Activated CD4-positive, alpha-beta T cell treated with anti-CD3 and anti-CD28 coated beads for 36 hours (primary cell): ENCODE results near the gene PNPLA6. TPM values are rescaled to one million over a fixed set of nuclear protein-coding genes. Genes with fewer than 3 reads are reported as not detected.
"Not testable (repeated sequence)": the region's sequence is repeated elsewhere in the genome, so short reads cannot be mapped to it uniquely, and the experiment has no call there.

ENCODE experiments used
- ATAC-seq: fragments of 200-7000 bp; cut with Tn5 transposase; one replicate; pipeline ENCODE4 v1.10.0; 2021; ENCODE audit warnings: mild to moderate bottlenecking, moderate library complexity
- CTCF ChIA-PET: fragments of 350-600 bp; sonication (Branson Sonifier 250); formaldehyde crosslinking; loops from one replicate; lab custom pipeline; 2021; ENCODE audit warnings: antibody characterized with exemption; lab: Charles Lee
- POLR2A ChIA-PET: fragments of 350-600 bp; sonication (Branson Sonifier 250); formaldehyde crosslinking; loops from one replicate; lab custom pipeline; 2021; ENCODE audit warnings: antibody characterized with exemption, inconsistent platforms; lab: Charles Lee
- DNase-seq: peaks from one replicate; pipeline ENCODE4 v3.0.0-alpha.2; 2020
- H3K27ac Mint-ChIP-seq: one replicate; pipeline ENCODE4 v1.8.0; 2021; ENCODE audit warnings: mixed read lengths
- H3K27me3 Mint-ChIP-seq: one replicate; pipeline ENCODE4 v1.8.0; 2021; ENCODE audit warnings: mixed read lengths
- H3K36me3 Mint-ChIP-seq: one replicate; pipeline ENCODE4 v1.8.0; 2021; ENCODE audit warnings: low read depth, mixed read lengths
- H3K4me1 Mint-ChIP-seq: one replicate; pipeline ENCODE4 v1.8.0; 2021; ENCODE audit warnings: mixed read lengths
- H3K4me3 Mint-ChIP-seq: one replicate; pipeline ENCODE4 v1.8.0; 2021; ENCODE audit warnings: mild to moderate bottlenecking, moderate library complexity, mixed read lengths
- H3K9me3 Mint-ChIP-seq: one replicate; pipeline ENCODE4 v1.8.0; 2021; ENCODE audit warnings: low read depth, mixed read lengths
- intact Hi-C, 2 experiments: fragments of 100-400 bp; cut with DNase I in 1 of 2; cut with micrococcal nuclease in 1 of 2; formaldehyde crosslinking; loops; one replicate each; pipeline versions ENCODE4 v1.14.2 to v1.15.1; 2022 to 2024; cut with DNase I, micrococcal nuclease
- total RNA-seq, 2 experiments: library from RNA; stranded (reverse); gene quantifications; one replicate each; pipeline ENCODE4 v1.2.3, GENCODE V29; 2021

Gene PNPLA6
- total RNA-seq, 2 experiments from 2014 or later, result 82.2 to 108 TPM

DNA sequence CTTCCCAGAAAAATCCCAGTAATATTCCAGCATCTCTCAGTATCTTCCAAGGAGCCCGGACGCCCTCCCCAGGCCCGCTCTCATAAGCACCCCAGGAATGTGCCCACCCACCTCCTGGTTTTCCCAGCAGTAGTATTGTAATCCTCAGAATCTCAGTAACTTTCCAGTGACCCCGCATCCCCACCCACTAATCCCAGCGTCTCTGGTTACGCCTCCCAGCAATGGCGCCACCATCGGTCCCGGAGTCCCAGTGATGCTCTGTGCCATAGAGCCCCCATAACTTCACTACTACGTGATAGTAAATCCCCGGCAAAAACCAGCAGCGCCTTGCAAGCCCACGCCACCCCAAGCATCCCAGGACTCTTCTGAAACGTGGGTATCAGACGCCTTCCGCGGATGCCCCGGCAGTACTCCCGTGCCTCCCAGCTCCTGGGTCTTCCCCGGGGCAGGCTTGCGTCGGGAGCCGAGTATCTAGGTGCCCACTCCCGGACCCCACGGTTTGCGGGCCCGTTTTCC lies 928 bp upstream of the PNPLA6 start:
- CTCF ChIA-PET, result interaction anchor here (1.0 to 2.2 kb wide), 5 partner anchors 13 to 185 kb away, joined by 3 to 7 read pairs (median 3); partner anchors contain the start of gene TRAPPC5
- intact Hi-C loops, result loop anchor here (1.0 to 10.0 kb wide), 17 partner anchors 12 to 1170 kb away; partner anchors contain the start of genes MCOLN1 (in 2 of the 2), CLPP (in 1 of the 2), GPR108 (in 1 of the 2) and MAP2K7 (in 1 of the 2)
- POLR2A ChIA-PET, result interaction anchor here (0.9 kb wide), 1 partner anchor 13 kb away, joined by 3 read pairs; no protein-coding TSS in a partner anchor
- no peaks in the 10 kb centered on the region for H3K9me3 Mint-ChIP-seq
- H3K4me3 Mint-ChIP-seq, result peak overlapping the region; percentile 91
- H3K36me3 Mint-ChIP-seq, result peaks cover 10% of the 10 kb centered on the region
- H3K27me3 Mint-ChIP-seq, result no peaks in the 10 kb centered on the region
- DNase-seq, result peak; percentile 66
- H3K4me1 Mint-ChIP-seq, result peaks cover 20% of the 10 kb centered on the region
- peak; percentile 16 for ATAC-seq
- peak overlapping the region; percentile 84 for H3K27ac Mint-ChIP-seq

DNA sequence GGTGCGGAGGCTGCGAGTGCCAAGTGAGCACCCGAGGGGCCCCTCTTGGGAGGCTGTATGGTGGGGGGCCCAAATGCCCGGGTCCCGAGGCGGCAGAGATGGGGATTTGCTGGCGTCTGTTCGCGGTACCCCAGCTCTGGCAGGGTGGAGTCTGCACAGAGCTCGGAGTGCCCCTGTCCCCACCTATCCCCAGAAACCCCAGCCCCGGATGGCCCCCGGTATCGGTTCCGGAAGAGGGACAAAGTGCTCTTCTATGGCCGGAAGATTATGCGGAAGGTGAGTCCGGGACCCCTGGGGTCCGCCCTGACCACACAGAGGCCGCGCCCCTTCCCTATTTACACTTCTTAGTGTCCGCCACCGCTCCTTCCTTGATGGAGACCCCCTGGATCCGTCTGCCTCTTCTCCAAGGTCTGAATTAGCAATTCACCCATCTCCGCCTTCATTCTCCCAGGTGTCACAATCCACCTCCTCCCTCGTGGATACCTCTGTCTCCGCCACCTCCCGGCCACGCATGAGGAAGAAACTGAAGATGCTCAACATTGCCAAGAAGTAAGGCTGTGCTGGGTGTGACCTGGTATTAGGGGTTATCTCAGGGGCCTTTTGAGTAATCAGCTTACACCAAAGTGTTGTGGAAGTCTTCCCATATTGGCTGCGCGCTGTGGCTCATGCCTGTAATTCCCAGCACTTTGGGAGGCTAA lies 630 bp downstream of the PNPLA6 start:
- ATAC-seq (no peak), DNase-seq (no peak)
- H3K36me3 Mint-ChIP-seq, result peaks cover 12% of the 10 kb centered on the region
- ChIA-PET CTCF (interaction anchor here (1.3 to 2.2 kb wide), 2 partner anchors 15 to 32 kb away, joined by 6 to 7 read pairs; no protein-coding TSS in a partner anchor), POLR2A (interaction anchor here (0.5 kb wide), 1 partner anchor 143 kb away, joined by 4 read pairs; no protein-coding TSS in a partner anchor)
- peaks cover 20% of the 10 kb centered on the region for H3K4me1 Mint-ChIP-seq
- no peaks in the 10 kb centered on the region for H3K9me3 Mint-ChIP-seq
- H3K27ac Mint-ChIP-seq, result peak overlapping the region; percentile 73
- intact Hi-C loops, result loop anchor here (1.0 to 10.0 kb wide), 14 partner anchors 15 to 1171 kb away; partner anchors contain the start of genes CLPP (in 1 of the 2), MAP2K7 (in 1 of the 2), PET100 (in 1 of the 2) and PEX11G (in 1 of the 2)
- peak overlapping the region; percentile 91 for H3K4me3 Mint-ChIP-seq
- H3K27me3 Mint-ChIP-seq, result no peaks in the 10 kb centered on the region

DNA sequence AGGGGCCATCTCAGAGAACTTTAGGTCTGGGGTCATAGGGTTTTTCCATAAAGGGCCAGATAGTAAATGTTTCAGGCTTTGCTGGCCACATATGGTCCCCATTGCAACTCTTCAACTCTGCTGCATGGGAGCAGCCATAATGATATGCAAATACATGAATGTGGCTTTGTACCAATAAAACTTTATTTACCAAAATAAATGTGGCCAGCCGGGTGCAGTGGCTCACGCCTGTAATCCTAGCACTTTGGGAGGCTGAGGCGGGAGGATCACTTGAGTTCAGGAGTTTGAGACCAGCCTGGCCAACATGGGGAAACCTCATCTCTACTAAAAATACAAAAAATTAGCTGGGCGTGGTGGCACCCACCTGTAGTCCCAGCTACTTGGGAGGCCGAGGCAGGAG lies 3.5 kb downstream of the PNPLA6 start:
- H3K27me3 Mint-ChIP-seq, H3K9me3 Mint-ChIP-seq, H3K27ac Mint-ChIP-seq, ATAC-seq, POLR2A ChIA-PET, H3K4me3 Mint-ChIP-seq, DNase-seq, CTCF ChIA-PET: not testable (repeated sequence)
- Mint-ChIP-seq H3K36me3 (peaks cover 25% of the 10 kb centered on the region), H3K4me1 (peaks cover 13% of the 10 kb centered on the region)
- intact Hi-C loops, result loop anchor here (10.0 kb wide), 2 partner anchors 184 to 1174 kb away; partner anchors contain the start of gene CLPP (in 1 of the 2)

DNA sequence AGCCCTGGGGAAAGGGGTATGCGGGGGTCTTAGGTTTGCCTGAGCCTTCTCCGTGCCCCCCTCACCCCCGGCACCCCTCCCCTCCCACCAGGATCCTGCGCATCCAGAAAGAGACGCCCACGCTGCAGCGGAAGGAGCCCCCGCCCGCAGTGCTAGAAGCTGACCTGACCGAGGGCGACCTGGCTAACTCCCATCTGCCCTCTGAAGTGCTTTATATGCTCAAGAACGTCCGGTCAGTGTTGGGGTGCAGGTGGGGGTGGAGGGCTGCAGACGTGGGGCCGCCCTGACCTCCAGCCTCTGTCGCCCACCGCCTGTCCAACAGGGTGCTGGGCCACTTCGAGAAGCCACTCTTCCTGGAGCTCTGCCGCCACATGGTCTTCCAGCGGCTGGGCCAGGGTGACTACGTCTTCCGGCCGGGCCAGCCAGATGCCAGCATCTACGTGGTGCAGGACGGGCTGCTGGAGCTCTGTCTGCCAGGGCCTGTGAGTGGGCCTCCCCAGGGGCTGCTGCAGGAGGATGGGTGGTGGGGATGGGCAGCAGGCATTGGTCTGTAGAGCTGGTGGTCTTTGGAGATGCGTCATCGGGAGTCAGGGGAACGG lies 4.4 kb downstream of the PNPLA6 start:
- ChIA-PET CTCF (no interaction called here), POLR2A (no interaction called here)
- intact Hi-C loops, result loop anchor here (10.0 kb wide), 2 partner anchors 185 to 1175 kb away; partner anchors contain the start of gene CLPP (in 1 of the 2)
- Mint-ChIP-seq H3K36me3 (peaks cover 27% of the 10 kb centered on the region), H3K27ac (no peak overlapping the region), H3K4me1 (peaks cover 15% of the 10 kb centered on the region), H3K4me3 (no peak overlapping the region), H3K27me3 (no peaks in the 10 kb centered on the region), H3K9me3 (no peaks in the 10 kb centered on the region)
- no peak for ATAC-seq
- DNase-seq, result no peak

DNA sequence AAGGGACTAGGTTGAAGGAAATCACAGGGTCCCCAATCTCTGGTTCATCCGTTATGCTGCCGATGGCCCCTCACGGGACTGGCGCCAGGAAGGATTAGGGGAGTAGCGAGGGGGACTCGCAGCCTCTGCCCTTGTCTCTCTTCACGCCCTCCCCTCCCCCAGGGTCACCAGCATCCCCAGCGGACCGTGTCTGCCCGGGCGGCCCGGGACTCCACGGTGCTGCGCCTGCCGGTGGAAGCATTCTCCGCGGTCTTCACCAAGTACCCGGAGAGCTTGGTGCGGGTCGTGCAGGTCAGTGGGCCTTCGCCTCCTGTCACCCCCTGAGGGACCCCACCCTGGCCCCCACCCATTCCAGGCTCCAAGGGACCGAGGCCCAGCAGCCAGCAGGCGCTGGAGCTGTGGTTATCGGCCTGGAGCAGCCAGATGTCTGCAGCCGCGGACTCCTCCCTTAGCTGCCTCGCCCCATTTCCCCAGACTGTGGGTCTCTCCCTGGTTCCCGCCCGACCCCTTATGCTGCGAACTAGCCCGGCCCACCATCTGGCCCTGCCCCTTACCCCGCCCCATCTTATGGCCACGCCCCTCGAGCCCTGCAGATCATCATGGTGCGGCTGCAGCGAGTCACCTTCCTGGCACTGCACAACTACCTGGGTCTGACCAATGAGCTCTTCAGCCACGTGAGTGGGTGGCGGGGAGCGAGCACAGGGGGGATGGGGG lies 5.4 kb downstream of the PNPLA6 start:
- intact Hi-C loops, result no loop called here
- ATAC-seq (peak; percentile 82), DNase-seq (peak; percentile 72)
- H3K27me3 Mint-ChIP-seq, result no peaks in the 10 kb centered on the region
- ChIA-PET CTCF (interaction anchor here (1.1 kb wide), 1 partner anchor 83 kb away, joined by 4 read pairs; no protein-coding TSS in a partner anchor), POLR2A (no interaction called here)
- peaks cover 26% of the 10 kb centered on the region for H3K36me3 Mint-ChIP-seq
- no peaks in the 10 kb centered on the region for H3K9me3 Mint-ChIP-seq
- no peak overlapping the region for H3K4me3 Mint-ChIP-seq
- peaks cover 22% of the 10 kb centered on the region for H3K4me1 Mint-ChIP-seq
- no peak overlapping the region for H3K27ac Mint-ChIP-seq

DNA sequence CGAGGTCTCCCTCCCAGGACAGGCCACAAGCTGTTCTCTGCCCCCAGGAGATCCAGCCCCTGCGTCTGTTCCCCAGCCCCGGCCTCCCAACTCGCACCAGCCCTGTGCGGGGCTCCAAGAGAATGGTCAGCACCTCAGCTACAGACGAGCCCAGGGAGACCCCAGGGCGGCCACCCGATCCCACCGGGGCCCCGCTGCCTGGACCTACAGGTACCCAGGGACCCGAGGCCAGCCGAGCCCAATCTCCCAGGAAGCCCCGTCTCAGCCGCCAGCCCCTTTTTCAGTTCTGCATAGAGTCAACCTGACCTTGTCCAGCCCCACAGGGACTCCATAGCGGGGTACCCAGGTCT lies 5.9 kb downstream of the PNPLA6 start:
- ATAC-seq (no peak), DNase-seq (no peak)
- H3K27me3 Mint-ChIP-seq, result no peaks in the 10 kb centered on the region
- peaks cover 28% of the 10 kb centered on the region for H3K36me3 Mint-ChIP-seq
- intact Hi-C loops, result no loop called here
- no peak overlapping the region for H3K27ac Mint-ChIP-seq
- peaks cover 23% of the 10 kb centered on the region for H3K4me1 Mint-ChIP-seq
- ChIA-PET POLR2A (no interaction called here), CTCF (interaction anchor here (1.1 kb wide), 1 partner anchor 84 kb away, joined by 4 read pairs; no protein-coding TSS in a partner anchor)
- H3K9me3 Mint-ChIP-seq, result no peaks in the 10 kb centered on the region
- H3K4me3 Mint-ChIP-seq, result no peak overlapping the region

DNA sequence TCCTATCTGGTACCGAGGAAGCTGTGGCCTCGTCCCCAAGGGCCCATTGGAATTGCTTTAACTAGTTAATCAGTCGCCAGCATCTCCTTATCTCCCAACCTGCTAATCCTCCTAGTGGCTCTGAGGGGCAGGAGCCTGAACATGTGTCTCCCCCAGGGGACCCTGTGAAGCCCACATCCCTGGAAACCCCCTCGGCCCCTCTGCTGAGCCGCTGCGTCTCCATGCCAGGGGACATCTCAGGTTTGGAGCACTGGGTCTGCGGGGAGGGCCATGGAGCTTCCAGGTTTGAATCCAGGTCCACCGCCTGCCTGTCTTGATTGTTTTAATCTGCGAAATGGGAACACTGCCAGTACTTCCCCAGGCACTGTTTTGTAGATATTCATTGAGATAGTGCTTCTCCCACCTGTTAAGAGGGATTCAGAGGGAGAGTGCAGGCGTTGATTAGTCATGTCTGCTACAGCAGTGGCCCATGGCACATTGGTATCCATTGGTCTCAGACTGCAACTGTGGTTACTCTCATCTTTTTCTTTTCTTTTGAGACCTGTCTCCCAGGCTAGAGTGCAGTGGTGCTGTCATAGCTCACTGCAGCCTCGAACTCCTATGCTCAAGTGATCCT lies 6.4 kb downstream of the PNPLA6 start:
- ChIA-PET CTCF (interaction anchor here (1.1 kb wide), 1 partner anchor 84 kb away, joined by 4 read pairs; no protein-coding TSS in a partner anchor), POLR2A (interaction anchor here (0.5 kb wide), 1 partner anchor 21 kb away, joined by 3 read pairs; no protein-coding TSS in a partner anchor)

DNA sequence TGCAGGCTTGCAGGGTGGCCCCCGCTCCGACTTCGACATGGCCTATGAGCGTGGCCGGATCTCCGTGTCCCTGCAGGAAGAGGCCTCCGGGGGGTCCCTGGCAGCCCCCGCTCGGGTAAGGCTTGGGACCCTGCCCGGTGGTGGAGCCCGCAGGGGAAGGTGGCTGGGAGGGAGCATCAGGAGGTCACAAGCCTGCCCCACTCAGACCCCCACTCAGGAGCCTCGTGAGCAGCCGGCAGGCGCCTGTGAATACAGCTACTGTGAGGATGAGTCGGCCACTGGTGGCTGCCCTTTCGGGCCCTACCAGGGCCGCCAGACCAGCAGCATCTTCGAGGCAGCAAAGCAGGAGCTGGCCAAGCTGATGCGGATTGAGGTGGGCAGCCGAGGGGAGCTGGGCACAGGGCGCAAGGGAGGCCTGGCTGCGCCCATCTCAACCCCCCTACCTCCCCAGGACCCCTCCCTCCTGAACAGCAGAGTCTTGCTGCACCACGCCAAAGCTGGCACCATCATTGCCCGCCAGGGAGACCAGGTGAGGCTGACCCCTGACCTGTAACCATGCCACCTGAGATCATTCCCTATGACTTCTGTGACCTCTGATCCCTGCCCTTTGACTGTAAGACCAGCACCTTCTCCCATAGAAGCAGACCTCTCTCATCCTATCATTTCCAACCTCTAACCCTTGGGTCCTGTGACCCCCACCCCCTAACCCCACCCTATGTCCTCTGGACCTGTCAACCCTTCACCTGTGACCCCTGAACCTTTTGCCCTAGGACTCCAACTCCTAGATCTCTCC lies 7.2 kb downstream of the PNPLA6 start:
- Mint-ChIP-seq H3K4me1 (peaks cover 21% of the 10 kb centered on the region), H3K27ac (no peak overlapping the region), H3K4me3 (no peak overlapping the region), H3K36me3 (peaks cover 25% of the 10 kb centered on the region), H3K27me3 (no peaks in the 10 kb centered on the region), H3K9me3 (no peaks in the 10 kb centered on the region)
- intact Hi-C loops, result no loop called here
- no peak for DNase-seq
- no peak for ATAC-seq
- ChIA-PET CTCF (no interaction called here), POLR2A (interaction anchor here (0.5 kb wide), 1 partner anchor 20 kb away, joined by 3 read pairs; no protein-coding TSS in a partner anchor)

More for the DNA sequence above, 6.4 kb downstream of the PNPLA6 start:
- H3K27me3 Mint-ChIP-seq, result no peaks in the 10 kb centered on the region
- DNase-seq (no peak), ATAC-seq (no peak)
- H3K4me3 Mint-ChIP-seq, result no peak overlapping the region
- peaks cover 27% of the 10 kb centered on the region for H3K36me3 Mint-ChIP-seq
- H3K27ac Mint-ChIP-seq, result no peak overlapping the region
- H3K9me3 Mint-ChIP-seq, result no peaks in the 10 kb centered on the region
- intact Hi-C loops, result no loop called here
- peaks cover 20% of the 10 kb centered on the region for H3K4me1 Mint-ChIP-seq

DNA sequence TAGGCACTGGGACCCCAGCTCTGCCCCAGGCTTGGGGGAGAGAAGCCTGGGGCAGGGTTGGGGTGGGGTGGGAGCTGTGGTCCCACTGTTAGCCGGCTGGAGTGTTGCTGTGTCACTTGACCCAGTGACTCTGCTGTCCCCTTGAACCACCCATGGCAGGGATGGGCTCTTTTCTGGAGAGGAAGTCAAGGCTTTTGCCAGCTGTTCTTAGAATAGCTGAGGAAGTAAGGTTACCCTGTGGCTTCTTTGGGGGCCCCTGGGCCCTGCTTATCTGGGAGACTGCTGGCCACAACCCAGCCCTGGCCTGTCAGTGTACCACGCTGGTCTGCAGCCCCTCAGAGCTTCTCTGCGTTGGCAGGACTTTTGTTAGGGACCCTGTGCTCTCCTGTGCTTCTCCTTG lies 9.1 kb downstream of the PNPLA6 start:
- Mint-ChIP-seq H3K4me1 (peaks cover 21% of the 10 kb centered on the region), H3K36me3 (peaks cover 25% of the 10 kb centered on the region), H3K27ac (peak overlapping the region; percentile 70), H3K4me3 (no peak overlapping the region), H3K9me3 (no peaks in the 10 kb centered on the region), H3K27me3 (no peaks in the 10 kb centered on the region)
- intact Hi-C loops, result no loop called here
- ChIA-PET POLR2A (interaction anchor here (0.6 kb wide), 1 partner anchor 73 kb away, joined by 5 read pairs; no protein-coding TSS in a partner anchor), CTCF (interaction anchor here (0.6 kb wide), 1 partner anchor 24 kb away, joined by 3 read pairs; no protein-coding TSS in a partner anchor)
- DNase-seq (no peak), ATAC-seq (no peak)

DNA sequence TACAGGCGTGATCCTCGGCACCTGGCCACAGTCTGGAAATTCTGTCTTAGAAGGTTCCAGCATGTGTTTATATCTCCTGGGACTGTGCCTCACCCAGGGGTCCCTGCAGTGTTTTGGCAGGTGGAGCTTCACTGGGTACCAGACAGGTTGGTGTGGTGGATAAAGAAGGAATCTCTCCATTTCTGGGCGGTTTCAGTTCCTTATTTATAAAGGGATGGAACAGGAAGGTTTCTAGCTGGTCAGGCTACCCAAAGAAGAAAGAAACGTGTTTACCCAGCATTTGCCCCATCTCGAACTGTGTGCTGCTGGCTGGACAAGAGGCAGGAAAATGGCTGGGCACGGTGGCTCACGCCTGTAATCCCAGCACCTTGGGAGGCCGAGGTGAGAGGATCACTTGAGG lies 9.8 kb downstream of the PNPLA6 start:
- CTCF ChIA-PET, result interaction anchor here (0.6 kb wide), 1 partner anchor 62 kb away, joined by 3 read pairs; no protein-coding TSS in a partner anchor
- Mint-ChIP-seq H3K27ac (peak overlapping the region; percentile 60), H3K4me3 (no peak overlapping the region), H3K4me1 (peaks cover 21% of the 10 kb centered on the region), H3K27me3 (no peaks in the 10 kb centered on the region), H3K36me3 (peaks cover 23% of the 10 kb centered on the region), H3K9me3 (no peaks in the 10 kb centered on the region)
- intact Hi-C loops, result no loop called here
- ATAC-seq (no peak), DNase-seq (no peak)
- POLR2A ChIA-PET, result no interaction called here
